ENCODE results near the gene ZSCAN5C. TPM values are rescaled to one million over a fixed set of nuclear protein-coding genes. Genes with fewer than 3 reads are reported as not detected.
"Not testable (repeated sequence)": the region's sequence is repeated elsewhere in the genome, so short reads cannot be mapped to it uniquely, and the experiment has no call there.

The ZSCAN5C gene
- total RNA-seq, 4 donors from 2014 or later: not detected

GRCh38 chr19:56223481-56223880 lies 21.4 kb downstream of the ZSCAN5C start:
- WGBS: 93% methylated on average over 9 of the region's 9 CpGs
- H3K27ac ChIP-seq (replicated peaks in 1 of 4): no peak overlapping the region

GRCh38 chr19:56245121-56245740 lies 43.2 kb downstream of the ZSCAN5C start:
- 79% methylated on average over 7 of the region's 7 CpGs for WGBS
- Histone ChIP-seq H3K4me1 (no peaks in the 10 kb centered on the region), H3K9me3 (no peaks in the 10 kb centered on the region), H3K36me3 (no peaks in the 10 kb centered on the region), H3K27me3 (no peaks in the 10 kb centered on the region), H3K4me3 (no peak overlapping the region), H3K27ac (replicated peaks in 1 of 4) (no peak overlapping the region)
- intact Hi-C loops (cut with DNase I): no loop called here
- TF ChIP-seq POLR2A (IDR thresholded peaks at IDR 0.05; ENCODE audit: low read depth): no peak
- no peak for TF ChIP-seq EP300 (IDR thresholded peaks at IDR 0.05)
- TF ChIP-seq POLR2AphosphoS5 (IDR thresholded peaks at IDR 0.05): no peak
- TF ChIP-seq, protein P1, sequence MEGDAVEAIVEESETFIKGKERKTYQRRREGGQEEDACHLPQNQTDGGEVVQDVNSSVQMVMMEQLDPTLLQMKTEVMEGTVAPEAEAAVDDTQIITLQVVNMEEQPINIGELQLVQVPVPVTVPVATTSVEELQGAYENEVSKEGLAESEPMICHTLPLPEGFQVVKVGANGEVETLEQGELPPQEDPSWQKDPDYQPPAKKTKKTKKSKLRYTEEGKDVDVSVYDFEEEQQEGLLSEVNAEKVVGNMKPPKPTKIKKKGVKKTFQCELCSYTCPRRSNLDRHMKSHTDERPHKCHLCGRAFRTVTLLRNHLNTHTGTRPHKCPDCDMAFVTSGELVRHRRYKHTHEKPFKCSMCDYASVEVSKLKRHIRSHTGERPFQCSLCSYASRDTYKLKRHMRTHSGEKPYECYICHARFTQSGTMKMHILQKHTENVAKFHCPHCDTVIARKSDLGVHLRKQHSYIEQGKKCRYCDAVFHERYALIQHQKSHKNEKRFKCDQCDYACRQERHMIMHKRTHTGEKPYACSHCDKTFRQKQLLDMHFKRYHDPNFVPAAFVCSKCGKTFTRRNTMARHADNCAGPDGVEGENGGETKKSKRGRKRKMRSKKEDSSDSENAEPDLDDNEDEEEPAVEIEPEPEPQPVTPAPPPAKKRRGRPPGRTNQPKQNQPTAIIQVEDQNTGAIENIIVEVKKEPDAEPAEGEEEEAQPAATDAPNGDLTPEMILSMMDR (IDR thresholded peaks at IDR 0.05): no peak
- DNase-seq (ENCODE audit: extremely low spot score): no peak

More at GRCh38 chr19:56223481-56223880, 21.4 kb downstream of the ZSCAN5C start:
- TF ChIP-seq POLR2AphosphoS5 (IDR thresholded peaks at IDR 0.05): no peak
- Histone ChIP-seq H3K27me3 (no peaks in the 10 kb centered on the region), H3K4me1 (no peaks in the 10 kb centered on the region), H3K36me3 (peaks cover 0 to 22% (median 14%) of the 10 kb centered on the region in 4 donors), H3K9me3 (no peaks in the 10 kb centered on the region), H3K4me3 (no peak overlapping the region)
- intact Hi-C loops (cut with DNase I): no loop called here
- DNase-seq (ENCODE audit: extremely low spot score): no peak

DNA sequence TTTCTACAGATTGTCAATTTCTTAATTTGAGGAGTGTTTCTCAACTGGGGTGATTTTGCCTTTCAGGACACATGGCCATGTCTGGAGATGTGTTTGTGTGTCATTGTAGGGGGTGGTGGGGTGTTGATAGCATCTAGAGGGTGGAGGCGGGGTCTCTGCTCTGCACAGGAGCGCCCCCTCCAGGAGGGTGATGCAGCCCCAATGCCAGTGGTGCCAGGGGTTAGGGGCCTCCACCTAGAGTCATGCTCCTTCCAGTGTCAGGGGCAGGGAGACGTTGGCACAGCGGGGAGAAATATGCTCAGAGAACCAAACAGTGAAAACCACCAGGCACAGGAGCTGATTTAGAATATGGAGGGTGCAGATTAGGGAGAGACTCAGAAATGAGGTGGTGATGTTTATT lies 43.7 kb downstream of the ZSCAN5C start:
- WGBS: 66% methylated on average over 4 of the region's 4 CpGs
- intact Hi-C loops (cut with DNase I); H3K27ac ChIP-seq (replicated peaks in 1 of 4); H3K27me3 ChIP-seq; H3K4me1 ChIP-seq; H3K9me3 ChIP-seq; H3K36me3 ChIP-seq; H3K4me3 ChIP-seq; DNase-seq (ENCODE audit: extremely low spot score): not testable (repeated sequence)

DNA sequence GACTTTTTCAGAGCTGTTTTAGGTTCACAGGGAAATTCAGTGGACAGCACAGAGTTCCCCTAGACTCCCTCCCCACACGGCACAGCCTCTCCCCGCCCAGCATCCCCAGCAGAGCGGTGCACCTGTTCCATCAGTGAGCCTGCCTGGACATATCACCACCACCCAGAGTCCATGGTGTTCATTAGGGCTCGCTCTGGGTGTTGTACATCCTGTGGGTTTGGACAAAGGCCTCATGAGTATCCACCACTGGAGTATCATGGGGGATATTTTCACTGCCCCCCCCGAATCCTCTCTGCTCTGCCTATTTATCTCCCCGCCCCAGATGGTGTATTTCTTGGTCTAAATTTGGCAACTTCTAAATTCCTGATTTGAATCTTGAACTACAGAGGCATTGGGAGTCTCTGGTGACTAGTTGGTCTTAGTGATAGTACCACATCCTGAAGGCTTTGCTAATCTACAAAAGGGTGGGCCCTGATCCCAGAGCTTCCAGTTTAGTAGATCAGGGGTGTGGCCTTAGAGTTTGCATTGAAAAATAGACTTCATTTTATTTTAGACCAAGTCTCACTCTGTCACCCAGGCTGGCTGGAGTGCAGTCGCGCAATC lies 46.8 kb downstream of the ZSCAN5C start:
- DNase-seq (ENCODE audit: extremely low spot score); H3K9me3 ChIP-seq; H3K27me3 ChIP-seq; H3K4me1 ChIP-seq; H3K27ac ChIP-seq (replicated peaks in 1 of 4); H3K4me3 ChIP-seq; intact Hi-C loops (cut with DNase I); H3K36me3 ChIP-seq: not testable (repeated sequence)
- WGBS: 96% methylated on average over 8 of the region's 8 CpGs

DNA sequence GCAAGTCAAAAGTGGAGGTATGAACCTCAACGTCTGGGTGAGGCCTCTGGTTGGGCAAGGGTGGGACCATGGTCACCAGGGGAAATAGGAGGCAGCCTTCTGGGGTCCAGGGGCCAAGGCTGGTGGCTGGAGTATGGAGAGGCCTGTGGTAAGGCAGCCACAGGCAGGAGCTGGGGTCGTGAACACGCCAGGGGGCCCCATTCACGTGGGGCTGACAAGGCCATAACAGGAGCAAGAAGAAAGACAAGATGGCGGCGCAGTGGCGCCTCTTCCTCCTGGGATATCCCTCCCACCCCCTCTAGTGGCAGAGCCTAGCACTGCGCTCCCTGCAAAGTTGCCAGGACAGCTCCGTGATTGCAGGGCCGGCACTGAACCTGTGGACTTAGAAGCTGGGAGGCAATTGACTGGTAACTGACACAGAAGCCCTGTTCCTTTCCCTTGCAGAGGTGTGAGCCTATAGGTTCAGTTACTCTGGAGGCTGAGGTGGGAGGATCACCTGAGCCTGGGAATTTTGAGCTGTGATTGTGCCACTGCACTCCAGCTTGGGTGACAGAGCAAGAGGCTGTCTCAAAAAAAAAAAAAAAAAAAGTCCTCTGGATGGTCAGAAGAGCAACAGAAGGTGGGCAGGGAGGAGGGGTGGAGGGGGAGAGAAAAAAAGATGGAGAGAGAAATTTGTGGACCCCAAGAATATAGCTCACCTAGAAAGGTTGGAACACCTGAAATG lies 50.8 kb downstream of the ZSCAN5C start:
- H3K4me3 ChIP-seq: no peak overlapping the region
- peaks cover 0 to 4% (median 0%) of the 10 kb centered on the region in 4 donors for H3K4me1 ChIP-seq
- TF ChIP-seq EP300 (IDR thresholded peaks at IDR 0.05): no peak
- no peak for TF ChIP-seq POLR2AphosphoS5 (IDR thresholded peaks at IDR 0.05)
- no peak for TF ChIP-seq POLR2A (IDR thresholded peaks at IDR 0.05; ENCODE audit: low read depth)
- TF ChIP-seq, protein P1 (IDR thresholded peaks at IDR 0.05): peak; percentile 68 to 94 (median 73)
- WGBS: 40% methylated on average over 7 of the region's 10 CpGs
- intact Hi-C loops (cut with DNase I): loop anchor here (5.0 kb wide), 2 partner anchors 99 to 176 kb away; no protein-coding TSS in a partner anchor
- H3K36me3 ChIP-seq: no peaks in the 10 kb centered on the region
- H3K9me3 ChIP-seq: no peaks in the 10 kb centered on the region
- no peak overlapping the region for H3K27ac ChIP-seq (replicated peaks in 1 of 4)
- H3K27me3 ChIP-seq: peaks cover 0 to 18% (median under 1%) of the 10 kb centered on the region in 4 donors
- peak; percentile 92 for DNase-seq (ENCODE audit: extremely low spot score)

GRCh38 chr19:56253737-56254136 lies 51.7 kb downstream of the ZSCAN5C start:
- H3K27me3 ChIP-seq: peaks cover 0 to 26% (median 2%) of the 10 kb centered on the region in 4 donors
- H3K27ac ChIP-seq (replicated peaks in 1 of 4): no peak overlapping the region
- intact Hi-C loops (cut with DNase I): loop anchor here (5.0 kb wide), 2 partner anchors 99 to 176 kb away; no protein-coding TSS in a partner anchor
- H3K9me3 ChIP-seq: no peaks in the 10 kb centered on the region
- no peak for DNase-seq (ENCODE audit: extremely low spot score)
- 53% methylated on average over 5 of the region's 5 CpGs for WGBS
- no peak overlapping the region for H3K4me3 ChIP-seq
- no peaks in the 10 kb centered on the region for H3K36me3 ChIP-seq
- peaks cover 0 to 4% (median 0%) of the 10 kb centered on the region in 4 donors for H3K4me1 ChIP-seq
- no peak for TF ChIP-seq POLR2A (IDR thresholded peaks at IDR 0.05; ENCODE audit: low read depth)
- TF ChIP-seq, protein P1 (IDR thresholded peaks at IDR 0.05): peak; percentile 33 to 42 (median 38)
